HG03558 (cell line): ENCODE results near the gene TLE7.

ENCODE experiments used
- ATAC-seq: cut with Tn5 transposase; IDR thresholded peaks from one replicate; pipeline ENCODE4 v1.9.1; 2021; ENCODE audit warnings: moderate number of reproducible peaks; ENCODE audit not compliant: unreplicated experiment; ENCODE audit errors: extremely low read depth

The TLE7 gene

DNA sequence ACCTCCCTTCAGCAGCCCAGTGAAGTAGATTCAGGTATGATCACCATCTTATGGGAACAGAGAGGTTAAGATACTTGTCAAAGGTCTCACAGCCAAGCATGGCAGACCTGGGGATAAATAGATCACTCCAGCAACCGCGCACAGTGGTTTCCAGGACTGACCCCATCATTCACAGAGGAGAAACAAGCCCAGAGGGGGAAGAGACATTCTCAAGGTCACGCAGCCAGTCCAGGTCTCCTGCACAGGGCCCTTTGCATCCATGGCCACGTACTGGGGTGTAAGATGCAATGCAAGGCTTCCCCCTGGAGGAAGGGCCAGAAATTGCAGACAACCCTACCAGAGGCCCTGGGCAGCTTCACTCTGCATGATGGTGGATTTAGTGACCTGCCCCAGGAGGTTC is 19.9 kb downstream of the TLE7 start:
- no peak for ATAC-seq

- no peak for ATAC-seq
These were observed 27.8 kb downstream of the TLE7 start for GRCh38 chr16:71414038-71414437.

- ATAC-seq = no peak
These were observed 28.5 kb downstream of the TLE7 start for GRCh38 chr16:71413341-71413740.

DNA sequence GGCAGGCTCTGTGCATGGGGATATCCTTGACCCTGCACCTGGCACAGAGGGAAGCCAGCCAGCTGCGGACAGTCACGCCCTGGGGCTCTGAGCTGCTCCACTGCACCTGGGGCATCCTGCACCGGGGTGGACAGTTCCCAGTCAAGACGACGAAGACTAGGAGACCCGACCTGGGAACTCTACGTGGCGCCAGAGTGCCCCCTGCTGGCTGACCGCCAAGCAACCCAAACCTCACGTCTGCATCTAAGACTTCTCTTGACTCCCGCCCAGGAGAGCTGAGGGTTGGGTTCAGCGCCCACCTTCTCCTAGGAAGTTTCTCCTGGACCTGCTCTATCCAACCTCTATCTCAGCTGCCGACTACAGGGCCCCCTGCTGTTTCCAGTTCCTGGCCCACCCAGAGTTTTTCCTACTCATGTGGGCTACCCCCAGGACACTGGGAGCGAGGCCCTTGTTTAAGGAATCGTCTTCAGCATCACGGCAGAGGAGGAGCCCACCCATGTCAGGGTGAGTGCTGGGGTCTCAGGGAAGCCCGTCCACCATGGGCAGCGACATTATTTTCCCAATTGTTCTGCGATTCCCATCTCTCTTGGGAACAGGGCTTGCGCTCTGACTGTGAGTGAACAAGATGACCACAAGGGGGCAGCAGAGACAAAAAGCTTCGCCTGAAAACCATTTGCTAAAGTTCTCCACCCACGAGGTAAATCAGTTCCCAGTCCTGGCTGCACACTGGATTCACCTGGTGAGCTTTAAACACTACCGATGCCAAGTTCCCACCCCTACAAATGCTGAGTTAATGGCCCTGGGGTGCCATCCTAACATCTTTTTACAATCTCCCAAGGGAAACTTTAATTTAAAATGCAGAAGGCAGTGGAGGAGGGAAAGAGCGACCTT is 29.3 kb downstream of the TLE7 start:
- ATAC-seq = no peak

DNA sequence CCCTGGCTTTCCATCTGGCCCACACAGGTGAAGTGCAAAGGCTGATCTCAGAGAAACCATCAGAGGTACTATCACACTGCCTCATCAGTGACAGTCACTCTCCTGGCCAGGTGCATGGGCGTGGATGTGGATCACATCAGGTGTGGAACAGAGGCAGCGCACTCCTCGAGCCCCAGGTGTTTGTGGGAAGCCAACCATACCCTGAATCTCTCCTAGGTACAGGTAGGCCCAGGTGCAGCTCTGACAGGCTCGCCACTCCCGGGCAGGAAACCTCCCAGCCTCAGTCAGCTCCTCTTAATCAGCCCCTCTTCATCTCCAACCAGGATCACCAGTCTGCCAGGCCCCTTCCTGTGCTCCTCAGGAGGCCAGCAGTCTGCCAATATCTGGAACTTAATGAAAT is 31.7 kb downstream of the TLE7 start:
- ATAC-seq = no peak

DNA sequence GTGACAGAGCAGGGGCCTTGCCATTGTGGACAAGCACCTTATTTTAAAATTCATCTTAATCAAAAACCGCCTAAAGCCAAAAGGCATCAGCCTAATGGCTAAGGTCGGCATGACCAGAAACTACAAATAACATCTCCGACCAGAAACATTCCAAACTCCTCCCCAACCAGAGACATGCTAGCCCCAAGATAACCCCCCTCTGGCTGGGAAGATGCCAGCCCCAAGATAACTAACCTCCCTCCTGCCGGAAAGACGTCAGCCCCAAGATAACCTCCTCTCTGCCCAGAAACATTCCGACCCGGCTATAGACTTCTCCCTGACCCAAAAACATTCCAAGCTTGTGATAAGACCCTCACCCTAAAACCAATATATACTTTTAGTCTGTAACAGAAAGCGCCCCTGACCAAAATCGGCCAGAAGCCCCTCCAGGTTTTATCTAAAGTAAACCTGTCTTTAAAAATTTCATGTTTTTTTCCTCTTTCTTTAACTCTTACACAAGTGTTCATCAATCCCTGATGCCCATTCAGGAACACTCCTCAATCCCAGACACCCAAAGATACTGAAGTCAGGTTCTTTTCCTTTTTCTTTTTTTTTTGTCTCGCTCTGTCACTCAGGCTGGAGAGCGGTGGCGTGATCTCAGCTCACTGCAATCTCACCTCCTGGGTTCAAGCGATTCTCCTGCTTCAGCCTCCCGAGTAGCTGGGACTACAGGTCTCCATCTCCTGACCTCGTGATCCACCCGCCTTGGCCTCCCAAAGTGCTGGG is 32.7 kb downstream of the TLE7 start:
- no peak for ATAC-seq

- ATAC-seq = no peak
These were observed 33.3 kb downstream of the TLE7 start for GRCh38 chr16:71408536-71408935.

- no peak for ATAC-seq
These were observed 34.1 kb downstream of the TLE7 start for GRCh38 chr16:71407731-71408130.

- ATAC-seq = no peak
These were observed 35.1 kb downstream of the TLE7 start for GRCh38 chr16:71406724-71407123.

DNA sequence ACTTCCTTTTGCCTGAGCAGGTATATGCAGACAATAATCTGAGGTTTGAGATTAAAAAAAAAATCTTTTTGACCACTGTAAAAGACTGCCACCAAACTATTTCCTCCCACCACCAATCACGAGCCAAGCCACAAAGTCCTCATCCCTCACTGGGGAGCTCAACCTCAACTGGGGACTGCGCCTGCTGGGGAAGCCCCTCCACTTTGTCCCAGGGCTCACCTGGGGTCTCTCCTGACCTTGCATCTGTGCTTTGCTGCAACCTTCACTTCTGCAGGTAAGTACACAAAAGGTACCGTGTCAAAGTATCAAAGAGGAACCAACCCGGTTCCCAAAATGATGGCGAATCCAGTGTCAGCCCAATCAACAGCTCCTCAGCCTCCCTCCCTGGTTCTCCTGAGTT is 35.5 kb downstream of the TLE7 start:
- ATAC-seq = no peak

GRCh38 chr16:71404364-71404763 is 37.5 kb downstream of the TLE7 start:
- no peak for ATAC-seq

GRCh38 chr16:71402674-71403073 is 39.2 kb downstream of the TLE7 start:
- ATAC-seq = no peak

GRCh38 chr16:71402007-71402406 is 39.8 kb downstream of the TLE7 start:
- no peak for ATAC-seq

DNA sequence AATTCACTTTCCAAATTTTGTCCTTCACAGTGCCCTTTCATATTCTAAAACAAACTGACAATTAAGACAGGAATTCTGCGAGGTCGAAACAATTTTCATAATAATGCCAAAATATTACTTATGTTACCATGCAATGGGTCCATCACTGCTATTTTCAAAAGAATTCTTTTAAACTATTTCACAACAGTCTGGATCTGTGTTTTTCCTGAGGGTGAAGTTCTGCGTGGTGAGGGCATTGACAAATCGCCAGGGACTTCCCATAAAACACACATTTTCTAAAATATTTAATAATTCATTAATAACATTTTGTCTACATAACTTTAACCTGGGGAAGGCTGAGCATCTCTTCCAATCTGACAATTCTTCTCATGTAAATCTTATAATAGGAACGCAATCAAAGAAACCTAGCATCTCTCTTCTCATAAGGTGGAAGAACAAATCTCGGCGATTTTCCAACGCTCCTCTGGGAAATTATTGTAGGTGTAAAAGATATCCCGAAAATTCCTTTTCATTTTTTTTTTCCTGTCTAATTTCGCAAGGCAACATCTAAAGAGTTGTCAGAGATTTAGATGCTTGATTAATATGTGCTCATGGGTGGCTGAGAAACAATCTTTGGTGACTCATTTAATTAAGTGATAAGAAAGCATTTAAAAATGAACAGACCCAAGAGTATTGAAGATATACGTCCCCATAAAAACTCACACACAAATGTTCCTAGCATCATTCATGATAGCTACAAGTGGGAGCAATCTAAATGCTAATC is 41.9 kb downstream of the TLE7 start:
- no peak for ATAC-seq

- ATAC-seq = no peak
These were observed 45.3 kb downstream of the TLE7 start for GRCh38 chr16:71396594-71396993.

- no peak for ATAC-seq
These were observed 52.5 kb downstream of the TLE7 start for GRCh38 chr16:71389330-71389729.

DNA sequence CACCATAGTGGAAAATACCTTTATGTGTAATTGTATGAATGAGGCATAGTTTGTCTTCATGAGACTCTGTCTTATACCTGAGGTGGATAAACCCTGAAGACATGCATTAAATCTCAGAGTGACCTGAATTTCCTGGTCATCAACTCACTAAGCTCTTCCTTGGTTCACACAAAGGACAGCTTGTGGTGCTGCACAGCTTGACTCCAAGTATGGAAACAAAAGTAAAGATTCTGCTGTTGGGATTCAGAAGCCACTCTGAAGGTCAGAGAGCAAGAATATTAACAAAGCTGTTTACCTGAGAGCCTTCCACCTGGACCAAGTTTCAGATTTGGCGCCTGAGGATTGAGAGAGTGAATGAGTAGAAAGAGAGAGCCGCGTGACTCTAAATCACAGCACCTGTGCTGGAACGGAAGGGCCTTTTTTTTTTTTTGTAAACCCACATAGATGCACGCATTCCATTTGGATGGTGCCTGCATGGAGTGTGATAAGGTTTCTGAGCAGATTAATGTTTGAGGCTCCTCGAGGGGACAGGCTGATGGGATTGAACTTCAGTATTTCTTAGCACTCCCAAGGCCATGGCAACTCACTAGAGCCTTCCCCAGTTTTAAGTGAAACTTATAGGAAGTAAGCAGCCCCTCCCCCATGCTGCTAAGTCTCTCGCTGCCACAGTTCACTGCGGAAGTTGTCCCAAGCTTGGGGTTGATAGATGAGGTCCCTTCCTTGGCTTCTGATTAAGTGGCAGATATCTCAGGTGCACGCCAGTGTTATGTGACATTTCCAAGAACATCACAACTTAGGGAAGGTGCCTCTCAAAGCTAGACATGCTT is 54.6 kb downstream of the TLE7 start:
- no peak for ATAC-seq

DNA sequence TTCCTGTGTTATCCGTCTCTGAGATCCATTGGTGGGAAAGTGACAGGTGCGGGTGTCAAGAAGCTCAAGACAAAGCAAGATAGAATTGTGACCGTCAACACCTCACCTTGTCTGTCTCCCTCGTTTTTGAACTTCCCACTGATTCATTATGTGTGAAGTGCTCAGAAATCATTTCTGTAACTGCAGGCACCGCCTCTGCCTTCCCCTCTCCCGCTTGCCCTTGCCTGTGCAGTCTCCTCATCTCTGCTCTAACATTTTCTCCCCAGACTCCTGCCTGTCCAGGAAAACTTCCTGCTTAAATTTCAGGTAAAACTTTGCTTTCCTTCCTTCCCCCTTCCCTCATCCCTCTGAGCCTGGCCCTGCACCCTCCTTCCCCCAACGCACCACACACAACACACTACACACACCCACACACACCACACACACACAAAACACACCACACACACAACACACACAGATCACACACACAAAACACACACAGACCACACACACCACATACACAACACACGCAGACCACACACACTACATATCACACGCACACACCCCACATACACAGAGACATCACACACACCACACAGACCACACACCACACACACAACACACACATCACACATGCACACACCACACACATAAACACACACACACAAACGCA is 57.7 kb downstream of the TLE7 start:
- no peak for ATAC-seq

DNA sequence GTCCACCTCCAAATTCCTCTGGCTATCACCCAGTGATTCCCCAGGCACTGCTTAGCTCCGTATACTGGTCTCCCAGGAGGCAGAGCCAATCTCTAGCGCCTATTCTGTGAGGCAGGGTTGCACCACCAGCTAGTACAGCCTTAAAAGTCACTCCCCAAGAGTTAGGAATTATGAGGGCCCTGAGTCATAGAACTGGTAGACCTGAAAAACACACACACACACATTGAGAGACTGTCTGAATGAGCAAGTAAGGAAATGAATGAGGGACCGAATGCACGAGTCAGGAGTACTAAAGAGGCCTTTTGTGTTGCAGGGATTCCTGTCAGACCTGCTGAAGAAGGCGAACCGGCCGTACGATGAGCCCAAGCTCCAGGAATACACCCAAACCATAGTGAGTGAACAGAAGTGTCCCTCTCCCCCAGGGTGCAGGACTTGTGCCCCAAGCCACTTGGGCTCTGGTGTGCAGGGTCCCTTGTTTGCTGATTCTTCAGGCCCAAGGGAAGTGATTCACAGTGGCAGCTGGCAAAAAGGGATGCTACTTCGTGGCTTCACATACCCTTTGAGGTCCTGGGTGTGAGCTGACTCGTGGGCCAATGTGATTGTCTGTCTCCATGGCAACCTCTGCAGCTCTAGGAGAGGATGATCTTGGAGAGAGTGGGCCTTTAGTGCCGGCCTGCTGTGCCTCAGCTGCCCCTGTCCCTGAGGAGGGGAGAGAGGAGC is 58.6 kb downstream of the TLE7 start:
- no peak for ATAC-seq
